GM12872 (cell line): ENCODE data around the gene TMEM100.

Experiments
- CTCF ChIP-seq: IDR thresholded peaks from 3 replicates; pipeline ENCODE4 v1.5.1; 2011; ENCODE audit warnings: low read depth, mild to moderate bottlenecking, low read length, moderate library complexity; ENCODE audit not compliant: insufficient read depth

Gene TMEM100

DNA sequence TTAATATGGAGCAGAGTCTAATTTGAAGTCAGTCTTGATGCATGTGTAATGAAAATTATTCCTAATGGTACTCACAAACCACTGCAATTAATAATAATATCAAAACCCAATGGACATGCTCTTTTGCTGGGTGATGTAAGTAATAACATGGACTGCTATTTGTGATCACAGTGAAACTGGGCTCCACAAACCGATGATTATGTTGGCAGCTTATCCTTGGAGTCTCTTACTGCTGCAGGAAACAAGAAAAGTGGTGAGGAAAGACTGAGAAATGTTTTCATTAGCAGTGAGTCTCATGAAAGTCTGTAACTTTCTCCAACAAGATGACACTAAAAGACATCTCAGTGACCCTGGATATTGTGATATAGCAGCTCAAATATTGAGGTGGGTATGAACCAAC lies 45.2 kb downstream of the TMEM100 start:
- no peak for TF ChIP-seq CTCF

DNA sequence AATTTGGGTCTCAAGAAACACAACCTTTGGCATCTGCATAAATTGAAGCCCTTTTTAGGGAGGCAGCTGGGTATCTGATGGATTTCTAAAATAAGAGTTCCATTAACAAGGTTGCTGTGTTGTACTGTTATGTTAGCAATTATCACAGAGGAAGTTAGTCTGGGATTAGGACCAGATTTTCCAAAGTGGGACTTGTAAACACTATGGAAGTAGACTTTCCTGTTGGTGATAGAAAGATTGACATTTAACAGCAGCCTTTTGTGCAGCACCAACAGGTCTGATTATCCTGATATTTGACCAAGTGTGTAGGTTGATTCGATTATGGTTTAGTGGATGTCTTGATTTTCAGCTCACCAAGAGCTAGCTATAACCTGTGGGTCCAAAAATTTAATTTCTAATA lies 46.4 kb downstream of the TMEM100 start:
- TF ChIP-seq CTCF = no peak

- no peak for TF ChIP-seq CTCF
Measured at GRCh38 chr17:55673743-55674506, 48.7 kb downstream of the TMEM100 start.

- no peak for TF ChIP-seq CTCF
Measured at GRCh38 chr17:55672585-55673501, 49.8 kb downstream of the TMEM100 start.
